OCI-LY3 (cell line): ENCODE data around the gene CD320.
"Not testable (repeated sequence)": the region's sequence is repeated elsewhere in the genome, so short reads cannot be mapped to it uniquely, and the experiment has no call there.

ENCODE experiments used
- H2AFZ ChIP-seq: fragments of 200-600, 300-600 bp; shearing (Covaris generic); 2 replicates; pipeline ENCODE4 v1.6.0; 2014; ENCODE audit warnings: antibody characterized with exemption, low read depth, low read length
- H3K27ac ChIP-seq: fragments of 200-600, 300-600 bp; sonication (generic); 2 replicates; pipeline ENCODE4 v1.5.1; 2014; ENCODE audit warnings: mild to moderate bottlenecking, low read length, moderate library complexity, mixed read lengths
- H3K27me3 ChIP-seq: fragments of 200-600, 300-600 bp; sonication (generic); 2 replicates; pipeline ENCODE4 v1.6.1; 2014; ENCODE audit warnings: low read depth, low read length, mixed read lengths
- H3K36me3 ChIP-seq: fragments of 200-600, 300-600 bp; sonication (generic); replicated peaks from 2 replicates; pipeline ENCODE3; 2014; ENCODE audit warnings: low read depth, low read length, mixed read lengths
- H3K4me1 ChIP-seq: fragments of 300-600, 200-600 bp; sonication (generic); 2 replicates; pipeline ENCODE4 v1.6.1; 2014; ENCODE audit warnings: low read length, mixed read lengths
- H3K4me2 ChIP-seq: fragments of 200-600, 300-600 bp; sonication (generic); 2 replicates; pipeline ENCODE4 v1.6.1; 2014; ENCODE audit warnings: low read length, mixed read lengths
- H3K4me3 ChIP-seq: fragments of 300-600, 200-600 bp; sonication (generic); 2 replicates; pipeline ENCODE4 v1.5.1; 2014; ENCODE audit warnings: antibody characterized with exemption, mild to moderate bottlenecking, low read length, moderate library complexity
- H3K79me2 ChIP-seq: fragments of 300-600, 200-600 bp; shearing (Covaris generic); 2 replicates; pipeline ENCODE4 v1.6.1; 2014; ENCODE audit warnings: mild to moderate bottlenecking, low read length, mixed read lengths
- H3K9ac ChIP-seq: fragments of 300-600, 200-600 bp; shearing (Covaris generic); 2 replicates; pipeline ENCODE4 v1.6.0; 2014; ENCODE audit warnings: mild to moderate bottlenecking, low read length, moderate library complexity
- H3K9me3 ChIP-seq: fragments of 200-600, 300-600 bp; shearing (Covaris generic); 2 replicates; pipeline ENCODE4 v1.6.1; 2014; ENCODE audit warnings: low read length, mixed read lengths; ENCODE audit not compliant: insufficient read depth
- H4K20me1 ChIP-seq: fragments of 200-600, 300-600 bp; sonication (generic); 2 replicates; pipeline ENCODE4 v1.6.1; 2016; ENCODE audit warnings: low read length, mixed read lengths; ENCODE audit not compliant: insufficient read depth
- CTCF ChIP-seq: fragments of 200-600, 300-600 bp; sonication (generic); IDR thresholded peaks from 2 replicates; pipeline ENCODE4 v1.5.1; 2014; ENCODE audit warnings: antibody characterized with exemption, low read length, low read depth
- EZH2phosphoT487 ChIP-seq: fragments of 200-600 bp; shearing (Covaris generic); IDR thresholded peaks from 2 replicates; pipeline ENCODE4 v1.6.1; 2018; ENCODE audit warnings: antibody characterized with exemption, mixed run types, low read depth

The CD320 gene

GRCh38 chr19:8352134-8352827 is 44.1 kb upstream of the CD320 start:
- TF ChIP-seq CTCF (no peak), EZH2phosphoT487 (no peak)
- Histone ChIP-seq H4K20me1 (no peaks in the 10 kb centered on the region), H3K27ac (no peak overlapping the region), H3K79me2 (no peaks in the 10 kb centered on the region), H3K4me1 (0 out of 2 replicates have a peak, but pooled peaks cover 2% of the 10 kb centered on the region), H3K4me2 (no peak overlapping the region; the same call in 1 of the 2 replicates), H3K4me3 (no peak overlapping the region), H3K27me3 (peaks cover 7% of the 10 kb centered on the region), H3K9ac (no peak overlapping the region), H3K9me3 (no peaks in the 10 kb centered on the region), H2AFZ (no peak overlapping the region), H3K36me3 (no peaks in the 10 kb centered on the region)

- not testable (repeated sequence) for H2AFZ ChIP-seq, H3K4me3 ChIP-seq, H3K36me3 ChIP-seq, H3K4me1 ChIP-seq, H3K79me2 ChIP-seq, H3K9me3 ChIP-seq, H3K27ac ChIP-seq, H4K20me1 ChIP-seq, H3K4me2 ChIP-seq, H3K9ac ChIP-seq, H3K27me3 ChIP-seq
Observed at GRCh38 chr19:8349629-8350372, 41.6 kb upstream of the CD320 start.

- H4K20me1 ChIP-seq, result no peaks in the 10 kb centered on the region
- TF ChIP-seq EZH2phosphoT487 (no peak), CTCF (no peak)
- no peak overlapping the region for H2AFZ ChIP-seq
Observed at GRCh38 chr19:8343483-8343844, 35.3 kb upstream of the CD320 start.

DNA sequence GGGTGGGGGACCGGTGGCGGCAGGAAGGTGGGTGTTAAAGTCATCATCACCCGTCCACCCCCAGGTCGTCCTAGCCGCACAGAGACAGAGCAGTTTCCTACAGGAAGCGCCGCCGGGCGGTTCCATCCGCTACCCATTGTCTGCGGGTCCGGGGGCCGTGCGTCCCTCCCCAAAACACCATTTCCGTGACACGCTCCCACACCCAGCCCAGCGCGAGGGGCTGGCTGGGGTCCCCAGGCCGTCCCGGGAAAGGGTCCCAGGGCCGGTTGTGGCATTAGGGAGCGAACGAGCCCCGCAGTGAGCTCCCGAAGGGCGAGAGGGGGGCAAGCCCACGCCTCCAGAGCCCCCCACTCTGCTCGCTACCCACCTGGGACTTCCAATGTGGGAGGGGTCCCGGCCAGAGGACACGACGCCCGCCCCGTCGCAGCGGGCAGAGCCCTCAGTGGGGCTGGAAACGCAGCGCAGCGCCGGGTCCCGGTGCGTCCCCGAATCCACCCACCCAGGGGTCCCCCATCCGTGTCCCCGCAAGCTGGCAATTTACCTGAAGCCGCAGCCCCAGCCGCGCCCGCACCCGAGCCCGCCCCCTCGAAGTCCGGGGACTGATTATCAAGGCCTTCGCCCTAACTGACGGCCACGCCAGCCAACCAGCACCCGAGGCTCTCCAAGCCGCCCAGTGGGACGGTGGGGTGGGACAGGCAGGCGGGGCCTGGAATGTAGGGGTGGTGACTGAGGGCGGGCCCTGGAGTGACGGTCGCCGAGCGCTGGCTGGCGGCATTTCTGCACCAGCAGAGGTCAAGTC is 34.7 kb upstream of the CD320 start, which contains the start of gene KANK3:
Gene KANK3, minus strand, starts transcription at position 579 of the 799 bp plus-strand sequence. CDS start 5,434 bp downstream, outside the sequence.
- Histone ChIP-seq H3K9ac (no peak within 1 kb of the TSS), H3K36me3 (no peaks in the 10 kb centered on the region), H3K4me2 (no peak within 1 kb of the TSS), H3K79me2 (no peaks in the 10 kb centered on the region), H4K20me1 (no peaks in the 10 kb centered on the region), H3K4me1 (no peaks in the 10 kb centered on the region), H3K9me3 (no peaks in the 10 kb centered on the region), H3K4me3 (no peak within 1 kb of the TSS), H2AFZ (no peak within 1 kb of the TSS), H3K27me3 (no peaks in the 10 kb centered on the region), H3K27ac (no peak within 1 kb of the TSS)
- TF ChIP-seq EZH2phosphoT487, result no peak
- TF ChIP-seq CTCF, result no peak

More at GRCh38 chr19:8343483-8343844, 35.3 kb upstream of the CD320 start:
- H3K4me3 ChIP-seq, result no peak overlapping the region
- no peak overlapping the region for H3K27ac ChIP-seq
- H3K9me3 ChIP-seq, result no peaks in the 10 kb centered on the region
- H3K4me1 ChIP-seq, result no peaks in the 10 kb centered on the region
- H3K9ac ChIP-seq, result no peak overlapping the region
- no peak overlapping the region for H3K4me2 ChIP-seq
- H3K36me3 ChIP-seq, result no peaks in the 10 kb centered on the region
- no peaks in the 10 kb centered on the region for H3K27me3 ChIP-seq
- H3K79me2 ChIP-seq, result no peaks in the 10 kb centered on the region
